HCT116 (cell line): ENCODE results near the gene CENPX. TPM values are rescaled to one million over a fixed set of nuclear protein-coding genes. Genes with fewer than 3 reads are reported as not detected.
"Not testable (repeated sequence)": the region's sequence is repeated elsewhere in the genome, so short reads cannot be mapped to it uniquely, and the experiment has no call there.

Experiments
- ATAC-seq: fragments of 200-7000 bp; cut with Tn5 transposase; 2 replicates; pipeline ENCODE4 v1.9.1; 2020; ENCODE audit warnings: mild to moderate bottlenecking, moderate library complexity
- BruUV-seq: library from RNA; stranded (reverse); fragments of 400-500 nt; replicated peaks from 2 replicates; lab custom pipeline; 2021; lab: Mats Ljungman, UMichigan
- CTCF ChIA-PET: fragments of 300-600 bp; sonication (Branson Sonifier 250); formaldehyde crosslinking; loops from one replicate; lab custom pipeline; 2021; ENCODE audit warnings: antibody characterized with exemption; lab: Charles Lee
- POLR2A ChIA-PET: fragments of 300-600, 350-600 bp; sonication (Branson Sonifier 250); formaldehyde crosslinking; loops from one replicate; lab custom pipeline; 2021; ENCODE audit warnings: antibody characterized with exemption; lab: Charles Lee
- RAD21 ChIA-PET, 2 experiments: fragments of 300-600 bp; sonication (Branson Sonifier 250); formaldehyde crosslinking; loops; one replicate each; lab custom pipeline; 2023; ENCODE audit warnings: low total read pairs in 2 of 2; ENCODE audit not compliant: uncharacterized antibody in 2 of 2, unreplicated experiment in 2 of 2, low non-redundant PET in 1 of 2; lab: Charles Lee
- DNase-seq: peaks from one replicate; pipeline ENCODE4 v3.0.0-alpha.2; 2010; ENCODE audit warnings: low read depth, low spot score
- H2AFZ ChIP-seq: fragments of 200-600 bp; shearing (Covaris generic), sonication (generic); 2 replicates; pipeline ENCODE4 v1.6.1; 2017; ENCODE audit warnings: low read depth, mixed run types, mixed read lengths, antibody characterized with exemption, low read length; ENCODE audit not compliant: poor library complexity, severe bottlenecking
- H3K27ac ChIP-seq: 2 replicates; pipeline ENCODE4 v1.5.1; 2012; ENCODE audit warnings: low read depth, low read length
- H3K27me3 ChIP-seq: fragments of 200-600 bp; sonication (generic); 2 replicates; pipeline ENCODE4 v1.6.1; 2016; ENCODE audit warnings: mixed run types, low read length, mixed read lengths; ENCODE audit not compliant: insufficient read depth
- H3K36me3 ChIP-seq, 2 experiments: fragments of 200-500 bp in 1 of 2; fragments of 200-600 bp in 1 of 2; sonication (Bioruptor generic) in 1 of 2; sonication (generic) in 1 of 2; 2 replicates each; pipeline versions ENCODE4 v1.5.1 to v1.6.1; 2014 to 2016; ENCODE audit warnings: low read length in 2 of 2, inconsistent platforms in 1 of 2, mixed read lengths in 1 of 2, mixed run types in 1 of 2; ENCODE audit not compliant: insufficient read depth in 2 of 2, control insufficient read depth in 1 of 2
- H3K4me1 ChIP-seq, 2 experiments: fragments of 200-600 bp in 1 of 2; sonication (generic) in 1 of 2; 2 replicates each; pipeline versions ENCODE4 v1.5.1 to v1.6.1; 2012 to 2017; ENCODE audit warnings: low read length in 2 of 2, inconsistent platforms in 1 of 2, mild to moderate bottlenecking in 1 of 2, mixed read lengths in 1 of 2, mixed run types in 1 of 2, moderate library complexity in 1 of 2; ENCODE audit not compliant: insufficient read depth in 2 of 2, control insufficient read depth in 1 of 2
- H3K4me2 ChIP-seq: fragments of 200-600 bp; sonication (generic); 2 replicates; pipeline ENCODE4 v1.6.1; 2017; ENCODE audit warnings: mixed run types, low read length, mixed read lengths
- H3K4me3 ChIP-seq, 2 experiments: fragments of 200-600 bp in 1 of 2; sonication (generic) in 1 of 2; replicated peaks in 1 of 2; 2 replicates each; pipeline ENCODE4 v1.5.1; 2011 to 2016; ENCODE audit warnings: low read length in 2 of 2, control low read depth in 1 of 2, low read depth in 1 of 2, mild to moderate bottlenecking in 1 of 2, mixed read lengths in 1 of 2, mixed run types in 1 of 2
- H3K79me2 ChIP-seq: fragments of 200-600 bp; sonication (generic); 2 replicates; pipeline ENCODE4 v1.6.1; 2017; ENCODE audit warnings: mild to moderate bottlenecking, mixed run types, low read length, moderate library complexity, mixed read lengths; ENCODE audit not compliant: insufficient read depth
- H3K9ac ChIP-seq: fragments of 200-600 bp; sonication (generic); 2 replicates; pipeline ENCODE4 v1.6.1; 2016; ENCODE audit warnings: low read length, mixed read lengths
- H3K9me2 ChIP-seq: fragments of 200-600 bp; sonication (generic), shearing (Covaris generic); 2 replicates; pipeline ENCODE4 v1.6.1; 2017; ENCODE audit warnings: mixed run types, mild to moderate bottlenecking, moderate library complexity; ENCODE audit not compliant: insufficient read depth
- H3K9me3 ChIP-seq, 2 experiments: fragments of 200-500 bp in 1 of 2; fragments of 200-600 bp in 1 of 2; sonication (Bioruptor generic) in 1 of 2; sonication (generic) in 1 of 2; 2 replicates each; pipeline ENCODE4 v1.6.1; 2014 to 2017; ENCODE audit warnings: low read length in 2 of 2, mixed read lengths in 2 of 2, inconsistent platforms in 1 of 2, low read depth in 1 of 2, mild to moderate bottlenecking in 1 of 2, mixed run types in 1 of 2, moderate library complexity in 1 of 2; ENCODE audit not compliant: control insufficient read depth in 1 of 2, insufficient read depth in 1 of 2
- H4K20me1 ChIP-seq: fragments of 200-600 bp; sonication (generic), shearing (Covaris generic); 2 replicates; pipeline ENCODE4 v1.6.1; 2017; ENCODE audit warnings: mixed run types, mild to moderate bottlenecking, moderate library complexity; ENCODE audit not compliant: insufficient read depth
- SIN3A ChIP-seq: IDR thresholded peaks from 2 replicates; pipeline ENCODE4 v1.6.1; 2012; ENCODE audit warnings: low read depth
- TCF7L2 ChIP-seq: IDR thresholded peaks from 2 replicates; pipeline ENCODE4 v1.7.0; 2011; ENCODE audit warnings: borderline replicate concordance, inconsistent platforms; ENCODE audit not compliant: insufficient read depth, insufficient read length; ENCODE audit errors: extremely low read depth
- intact Hi-C: fragments of 100-400 bp; cut with micrococcal nuclease; formaldehyde crosslinking; loops from 2 replicates; pipeline ENCODE4 v1.10.0; 2022
- total RNA-seq: library from RNA; stranded (reverse); gene quantifications from one replicate; pipeline ENCODE4 v1.2.1, GENCODE V29; 2021; ENCODE audit not compliant: unreplicated experiment

The CENPX gene
- total RNA-seq, 1 experiment from 2014 or later = 184 TPM

DNA sequence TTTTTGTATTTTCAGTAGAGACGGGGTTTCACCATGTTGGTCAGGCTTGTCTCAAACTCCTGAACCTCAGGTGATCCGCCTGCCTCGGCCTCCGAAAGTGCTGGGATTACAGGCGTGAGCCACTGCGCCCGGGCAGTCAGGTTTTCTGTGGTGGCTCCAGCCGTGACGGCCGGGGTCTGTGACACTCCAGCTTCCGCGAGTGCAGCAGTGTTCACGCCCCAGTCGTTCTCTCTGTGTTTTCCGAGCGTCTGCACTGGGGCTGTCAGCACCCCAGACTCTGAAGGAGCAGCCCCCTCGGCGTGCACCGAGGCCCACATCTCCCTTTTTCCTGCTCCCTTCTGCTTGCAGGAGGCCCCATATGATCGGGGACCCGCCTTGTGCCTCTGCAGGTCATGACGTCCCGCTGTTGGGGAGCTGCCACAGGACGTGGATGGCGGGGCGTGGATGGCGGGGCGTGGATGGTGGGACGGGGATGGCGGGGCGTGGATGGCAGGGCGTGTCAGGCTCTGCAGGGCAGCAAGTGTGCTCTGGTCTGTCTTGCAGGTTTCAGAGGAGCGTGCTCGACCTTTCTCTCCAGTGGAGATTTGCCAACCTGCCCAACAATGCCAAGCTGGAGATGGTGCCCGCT lies 39.6 kb downstream of the CENPX start:
- Histone ChIP-seq H3K9ac (no peak overlapping the region), H2AFZ (no peak overlapping the region)
- TF ChIP-seq TCF7L2 (no peak), SIN3A (no peak)
- TF ChIP-seq, all 23 proteins: peak for 0
- ChIA-PET POLR2A (no interaction called here), RAD21 (no interaction called here), CTCF (interaction anchor here (1.2 kb wide), 1 partner anchor 37 kb away, joined by 3 read pairs; no protein-coding TSS in a partner anchor)
- no peaks in the 10 kb centered on the region for H3K27me3 ChIP-seq
- peaks cover 4 to 23% of the 10 kb centered on the region in 2 experiments; a peak in 2 of 4 replicates for H3K4me1 ChIP-seq
- no TSS peak for BruUV-seq
- no peaks in the 10 kb centered on the region; the same call in 1 of the 2 replicates for H3K79me2 ChIP-seq
- H3K4me3 ChIP-seq = no peak overlapping the region
- ATAC-seq (no peak), DNase-seq (no peak)
- H3K9me3 ChIP-seq = no peaks in the 10 kb centered on the region
- intact Hi-C loops = no loop called here
- peaks cover 16 to 22% of the 10 kb centered on the region in 2 experiments for H3K36me3 ChIP-seq
- H4K20me1 ChIP-seq = no peaks in the 10 kb centered on the region
- no peaks in the 10 kb centered on the region for H3K9me2 ChIP-seq
- no peak overlapping the region; the same call in 1 of the 2 replicates for H3K27ac ChIP-seq
- H3K4me2 ChIP-seq = no peak overlapping the region

GRCh38 chr17:81981511-81981910 lies 41.2 kb downstream of the CENPX start:
- Histone ChIP-seq H3K4me1 (peaks cover 7 to 34% of the 10 kb centered on the region in 2 experiments), H3K36me3 (peaks cover 16 to 22% of the 10 kb centered on the region in 2 experiments)
- H3K79me2 ChIP-seq, intact Hi-C loops, H3K27ac ChIP-seq, POLR2A ChIA-PET, H3K9me3 ChIP-seq, H3K9ac ChIP-seq, ATAC-seq, BruUV-seq, H2AFZ ChIP-seq, H4K20me1 ChIP-seq, CTCF ChIA-PET, H3K4me2 ChIP-seq, H3K27me3 ChIP-seq, H3K9me2 ChIP-seq, RAD21 ChIA-PET, H3K4me3 ChIP-seq, DNase-seq: not testable (repeated sequence)
